ENCODE data around the gene PPTC7.
A peak's percentile ranks its signal among the peaks of the same experiment; 100 is the strongest.
"Not testable (repeated sequence)": the region's sequence is repeated elsewhere in the genome, so short reads cannot be mapped to it uniquely, and the experiment has no call there.

The PPTC7 gene, protein sequence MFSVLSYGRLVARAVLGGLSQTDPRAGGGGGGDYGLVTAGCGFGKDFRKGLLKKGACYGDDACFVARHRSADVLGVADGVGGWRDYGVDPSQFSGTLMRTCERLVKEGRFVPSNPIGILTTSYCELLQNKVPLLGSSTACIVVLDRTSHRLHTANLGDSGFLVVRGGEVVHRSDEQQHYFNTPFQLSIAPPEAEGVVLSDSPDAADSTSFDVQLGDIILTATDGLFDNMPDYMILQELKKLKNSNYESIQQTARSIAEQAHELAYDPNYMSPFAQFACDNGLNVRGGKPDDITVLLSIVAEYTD

DNA sequence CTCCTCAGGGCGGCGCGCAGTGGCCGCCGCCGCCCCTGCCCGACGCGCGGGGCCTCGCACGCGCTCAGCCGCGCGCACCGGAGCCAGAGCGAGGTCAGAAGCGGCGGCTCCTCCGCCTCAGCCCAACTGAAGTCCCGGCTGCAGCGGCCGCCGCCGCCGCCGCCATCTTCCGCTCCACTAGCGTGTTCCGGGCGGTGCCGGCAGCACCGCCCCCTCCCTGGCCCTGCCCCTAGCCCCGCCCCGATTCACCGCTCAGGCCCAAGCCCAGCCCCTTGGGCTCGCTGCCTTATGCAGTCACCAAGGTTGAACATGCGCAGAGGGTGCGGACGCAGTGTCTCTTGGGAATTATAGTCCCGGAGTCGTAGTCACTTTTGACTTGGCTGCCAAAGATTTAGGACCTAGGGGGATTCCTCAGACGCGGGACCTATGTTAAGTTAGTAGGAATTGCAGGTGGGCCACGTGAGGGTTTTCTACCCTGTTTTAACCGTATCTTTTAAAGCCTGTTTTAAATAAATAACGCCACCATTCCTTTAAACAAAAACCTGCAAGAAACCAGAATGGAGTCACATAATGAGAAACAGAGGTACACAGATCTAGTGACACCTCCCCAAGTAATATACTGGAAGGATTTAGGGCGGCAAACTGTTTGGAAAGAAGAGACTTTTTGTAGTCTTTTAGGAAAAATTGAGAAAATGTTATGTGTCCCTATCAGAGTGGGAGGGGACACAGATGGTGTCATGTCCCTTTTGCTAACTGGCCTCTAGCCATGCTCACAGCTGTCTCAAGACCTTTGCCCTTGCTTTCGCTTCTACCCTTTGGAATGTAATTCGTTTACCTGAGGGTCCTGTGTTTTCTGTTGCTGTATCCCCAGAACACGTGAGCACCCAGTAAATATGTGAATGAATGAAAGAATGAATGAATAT is at the start of gene PPTC7:
Gene PPTC7, minus strand, starts transcription at position 182 of the 923 bp plus-strand sequence. CDS start 287 bp downstream, outside the sequence.
- DNase-seq, result peak; percentile 85

DNA sequence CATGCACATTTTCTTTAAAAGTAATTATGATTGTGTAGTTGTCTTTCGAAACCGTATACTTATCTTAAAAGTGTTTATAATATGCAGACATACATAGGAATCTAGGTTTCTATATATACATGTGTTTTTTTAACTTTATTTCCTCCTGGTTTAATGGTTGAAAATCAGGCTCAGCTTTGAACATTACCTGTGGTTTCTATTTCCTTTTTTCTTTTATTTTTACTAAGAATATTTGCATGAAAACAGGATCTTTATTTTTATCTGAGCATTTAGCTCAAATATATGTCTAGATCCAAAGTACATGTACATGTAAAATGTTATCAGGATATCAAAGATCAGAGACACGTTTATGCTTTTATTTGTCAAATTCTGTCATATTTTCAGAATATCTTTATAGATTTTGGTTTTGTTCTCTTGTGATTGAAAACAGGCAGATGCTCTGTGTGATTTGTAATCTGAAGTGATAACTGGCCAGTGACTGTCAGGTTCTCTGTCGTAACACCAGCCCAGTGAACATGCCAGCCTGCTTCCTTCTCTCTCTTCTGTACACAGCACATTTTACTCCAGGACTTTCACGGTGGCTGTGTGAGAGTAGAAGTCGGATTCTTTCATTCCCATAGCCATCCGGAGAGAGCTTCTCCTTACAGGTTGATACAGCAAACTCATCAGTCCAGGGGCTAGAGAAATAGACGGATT is 44.5 kb upstream of the PPTC7 start:
- DNase-seq, result no peak

DNA sequence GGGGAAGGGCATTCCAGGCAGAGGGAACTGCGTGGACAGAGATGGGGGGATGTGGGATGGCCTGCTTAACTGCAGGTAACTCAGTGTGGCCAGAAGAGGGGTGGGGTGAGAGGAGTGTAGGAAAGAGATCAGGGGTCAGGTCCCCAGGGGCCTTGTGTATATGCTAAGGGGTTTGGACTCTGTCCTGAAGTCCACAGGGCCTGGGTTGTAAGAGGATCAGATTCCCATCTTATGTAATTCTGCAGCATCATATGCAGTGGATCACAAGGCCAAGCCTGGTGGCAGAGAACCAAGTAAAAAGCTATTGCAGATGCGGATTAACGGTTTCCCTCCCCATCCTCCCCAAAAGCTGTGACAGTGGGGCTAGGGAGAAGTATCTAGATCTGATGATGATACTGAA is 39.5 kb upstream of the PPTC7 start:
- no peak for DNase-seq

DNA sequence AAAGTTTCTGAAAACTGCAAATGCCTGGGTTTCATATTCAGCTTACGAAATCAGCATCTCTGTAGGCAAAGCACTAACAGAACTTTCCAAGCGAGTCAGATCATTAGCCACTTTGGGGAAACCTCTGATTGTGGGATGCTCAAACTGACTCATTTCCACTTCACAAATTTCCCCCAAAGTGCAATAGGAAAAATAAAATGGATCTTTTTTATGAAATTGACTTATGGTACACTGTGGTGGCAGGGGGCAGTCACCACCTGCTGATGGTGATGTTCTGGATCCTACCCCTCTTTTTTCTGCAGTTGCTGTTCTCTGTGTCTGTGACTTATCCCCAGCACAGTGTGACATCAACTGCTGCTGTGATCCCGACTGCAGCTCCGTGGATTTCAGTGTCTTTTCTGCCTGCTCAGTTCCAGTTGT is 36.4 kb upstream of the PPTC7 start:
- DNase-seq, result no peak

DNA sequence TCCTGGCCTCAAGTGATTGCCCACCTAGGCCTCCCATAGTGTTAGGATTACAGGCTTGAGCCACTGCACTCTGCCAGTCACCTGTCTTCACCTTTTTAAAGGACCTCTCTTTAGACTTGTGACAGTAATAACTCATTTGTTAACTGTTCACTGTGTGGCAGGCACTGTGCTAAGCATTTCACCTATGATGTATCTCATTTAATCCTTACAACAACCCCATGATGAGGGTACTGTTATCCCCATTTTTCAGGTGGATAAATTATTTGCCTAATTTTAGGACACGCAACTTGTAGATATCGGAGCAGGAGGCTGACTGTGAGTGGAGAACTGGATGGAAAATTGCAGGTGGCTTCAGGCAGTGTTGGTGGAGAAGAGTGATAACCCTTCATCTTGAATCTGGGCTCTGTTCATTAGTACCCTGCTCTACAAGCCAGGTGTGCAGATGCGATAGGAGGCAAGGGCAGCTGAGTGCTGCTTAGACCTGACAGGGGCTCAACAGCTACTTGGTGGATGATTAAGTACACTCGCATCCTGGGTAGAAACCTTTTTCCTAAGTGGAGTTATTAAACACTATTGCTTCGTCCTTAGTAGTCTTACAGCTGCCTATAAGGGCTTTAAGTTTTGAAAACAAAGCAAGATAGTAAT is 33.5 kb upstream of the PPTC7 start:
- DNase-seq, result no peak

DNA sequence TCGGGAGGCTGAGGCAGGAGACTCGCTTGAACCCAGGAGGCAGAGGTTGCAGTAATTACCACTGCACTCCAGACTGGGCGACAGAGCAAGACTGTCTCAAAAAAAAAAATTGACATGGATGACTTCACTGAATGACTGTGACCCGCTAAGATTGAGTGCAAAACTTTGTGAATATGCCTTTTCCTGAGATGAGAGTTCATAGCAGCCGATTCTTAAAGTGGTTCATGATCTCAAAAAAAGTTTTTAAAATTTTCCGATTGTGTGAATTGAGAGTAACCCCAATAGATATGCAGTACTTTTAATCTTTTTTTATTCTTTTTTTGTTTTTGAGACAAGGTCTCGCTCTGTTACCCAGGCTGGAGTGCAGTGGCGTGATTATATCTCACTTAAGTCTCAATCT is 32.1 kb upstream of the PPTC7 start:
- DNase-seq, result no peak

DNA sequence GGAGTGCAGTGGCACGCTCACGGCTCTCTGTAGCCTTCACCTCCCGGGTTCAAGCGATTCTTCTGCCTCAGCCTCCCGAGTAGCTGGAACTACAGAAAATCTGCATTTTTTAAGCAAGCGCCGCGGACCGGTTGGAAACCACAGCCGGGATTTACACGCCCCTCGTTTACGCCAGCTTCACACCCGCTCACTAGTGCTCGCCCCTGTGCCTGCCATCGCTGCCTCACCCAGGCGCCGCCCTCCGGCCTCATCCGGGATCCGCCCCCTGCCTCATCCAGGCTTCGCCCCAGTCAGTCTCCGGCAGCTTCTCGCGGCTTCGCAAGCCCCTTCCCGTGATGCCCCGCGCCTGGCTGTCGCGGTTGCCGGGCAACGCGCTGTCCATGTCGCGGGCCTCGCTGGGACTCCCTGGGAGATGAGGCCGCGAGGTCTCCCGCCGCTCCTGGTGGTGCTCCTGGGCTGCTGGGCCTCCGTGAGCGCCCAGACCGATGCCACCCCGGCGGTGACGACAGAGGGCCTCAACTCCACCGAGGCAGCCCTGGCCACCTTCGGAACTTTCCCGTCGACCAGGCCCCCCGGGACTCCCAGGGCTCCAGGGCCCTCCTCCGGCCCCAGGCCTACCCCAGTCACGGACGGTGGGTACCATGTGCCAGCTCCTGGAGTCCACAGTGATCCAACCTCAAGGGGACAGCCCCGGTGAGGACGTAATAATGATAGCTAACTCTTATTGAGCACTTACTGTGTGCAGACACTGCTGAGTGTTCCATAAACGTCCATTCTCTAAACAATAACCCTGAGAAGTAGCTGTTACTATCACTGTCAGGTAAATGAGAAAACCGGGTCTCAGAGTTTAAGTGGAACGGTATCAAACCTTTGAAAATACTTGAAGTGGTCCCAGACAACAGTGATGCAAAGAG is 30.9 kb upstream of the PPTC7 start, which contains the start of gene TCTN1:
Gene TCTN1, plus strand, starts transcription at position 359 of the 914 bp plus-strand sequence. Its CDS starts 54 bp downstream, at position 413.
- DNase-seq, result peak; percentile 97

DNA sequence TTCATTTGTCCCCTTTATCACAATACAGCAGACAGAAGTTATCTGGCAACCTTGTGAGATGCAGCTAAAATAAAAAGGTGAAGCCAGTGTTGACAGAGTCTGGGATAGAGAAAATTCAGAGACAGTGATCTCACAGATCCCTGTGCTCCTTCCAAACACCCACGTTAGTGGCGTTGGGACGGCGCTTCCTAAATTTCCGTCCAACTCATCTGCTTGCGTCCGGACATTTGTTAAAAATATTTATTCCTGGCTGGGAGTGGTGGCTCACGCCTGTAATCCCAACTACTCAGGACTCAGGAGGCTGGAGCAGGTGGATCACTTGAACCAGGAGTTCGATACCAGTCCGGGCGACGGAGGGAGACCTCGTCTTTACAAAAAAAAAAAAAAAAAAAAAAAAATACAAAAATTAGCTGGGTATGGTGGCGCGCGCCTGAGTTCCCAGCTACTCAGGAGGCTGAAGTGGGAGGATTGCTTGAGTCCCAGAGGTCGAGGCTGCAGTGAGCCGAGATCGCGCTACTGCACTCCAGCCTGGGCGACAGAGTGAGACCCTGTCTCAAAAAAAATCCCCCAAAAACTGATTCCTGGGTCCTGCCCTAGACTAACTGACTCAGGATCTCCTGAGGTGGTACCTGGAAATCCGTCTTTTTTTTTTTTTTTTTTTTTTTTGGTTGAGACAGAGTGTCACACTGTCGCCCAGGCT is 30.1 kb upstream of the PPTC7 start:
- DNase-seq, result no peak

DNA sequence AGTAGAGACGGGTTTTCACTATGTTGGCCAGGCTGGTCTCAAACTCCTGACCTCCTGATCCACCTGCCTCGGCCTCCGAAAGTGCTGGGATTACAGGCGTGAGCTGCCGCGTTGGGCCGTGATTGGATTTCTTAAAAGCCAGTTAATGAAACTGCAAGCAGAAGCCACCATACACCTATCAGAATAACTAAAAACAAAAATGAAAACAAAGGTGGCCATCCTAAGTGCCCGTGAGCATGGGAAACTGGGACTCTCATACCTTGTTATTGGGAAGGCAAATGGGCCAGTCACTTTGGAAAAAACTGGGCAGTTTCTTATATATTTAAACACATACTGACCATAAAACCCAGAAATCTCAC is 23.1 kb upstream of the PPTC7 start:
- no peak for DNase-seq

DNA sequence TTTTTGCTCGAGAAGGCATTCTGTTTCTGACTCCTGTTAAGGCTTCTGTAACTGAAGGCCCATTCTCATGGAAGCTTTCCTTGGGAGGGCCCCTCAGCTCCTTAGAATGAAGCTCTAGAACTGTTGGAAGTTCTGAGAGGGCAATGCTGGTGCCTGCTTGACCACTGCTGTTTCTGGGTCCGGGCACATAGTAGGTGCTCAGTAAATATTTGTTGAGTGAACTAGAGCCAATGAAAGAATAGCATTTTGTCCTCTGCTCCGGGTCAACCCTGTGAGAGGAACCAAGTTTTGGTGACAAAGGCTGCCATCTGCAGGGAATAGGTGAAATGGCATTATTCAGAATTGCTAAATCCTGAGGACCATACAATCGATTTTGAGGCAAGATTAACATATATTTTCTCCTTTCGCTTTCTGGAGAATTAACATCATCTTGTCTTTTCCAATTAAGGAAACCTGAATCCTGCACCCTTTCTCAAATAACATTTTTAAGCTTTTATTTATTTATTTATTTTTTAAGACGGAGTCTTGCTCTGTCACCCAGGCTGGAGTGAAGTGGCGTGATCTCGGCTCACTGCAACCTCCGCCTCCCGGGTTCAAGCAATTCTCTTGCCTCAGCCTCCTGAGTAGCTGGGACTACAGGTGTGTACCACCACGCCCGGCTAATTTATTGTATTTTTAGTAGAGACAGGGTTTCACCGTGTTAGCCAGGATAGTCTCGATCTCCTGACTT is 19.1 kb upstream of the PPTC7 start:
- DNase-seq, result peak; percentile 65

DNA sequence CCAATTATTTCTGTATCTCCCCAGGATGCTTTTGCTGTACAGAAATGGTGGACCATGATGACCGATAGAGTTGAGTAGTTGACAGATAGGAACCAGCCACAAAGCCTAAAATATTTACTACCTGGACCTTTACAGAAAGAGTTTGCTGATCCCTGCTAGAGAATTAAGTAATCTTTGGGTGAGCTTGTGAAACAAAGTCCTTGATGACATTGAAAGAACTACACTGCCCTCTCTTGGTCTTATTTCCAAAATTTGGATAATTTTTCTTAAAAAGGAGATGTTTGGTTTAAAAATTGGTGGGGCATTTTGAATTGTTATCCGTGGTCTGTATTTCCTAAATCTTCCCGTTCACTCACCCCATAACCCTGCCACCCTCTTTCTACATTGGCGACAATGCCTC is 17.1 kb upstream of the PPTC7 start:
- no peak for DNase-seq

DNA sequence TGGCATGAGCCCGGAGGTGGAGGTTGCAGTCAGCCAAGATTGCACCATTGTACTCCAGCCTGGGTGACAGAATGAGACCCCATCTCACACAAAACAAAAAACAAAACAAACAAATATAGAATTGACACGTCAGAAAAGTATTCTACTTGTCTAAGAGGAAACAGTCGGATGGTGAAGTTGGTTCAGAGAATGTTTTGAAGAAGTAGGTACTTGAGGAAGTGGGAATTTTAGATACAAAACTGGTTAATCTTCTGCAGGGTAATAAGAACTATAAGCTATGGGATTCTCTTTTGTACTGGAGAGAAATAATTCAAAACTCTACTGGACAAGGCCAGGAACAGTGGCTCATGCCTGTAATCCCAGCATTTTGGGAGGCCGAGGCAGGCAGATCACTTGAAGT is 16.2 kb upstream of the PPTC7 start:
- no peak for DNase-seq

DNA sequence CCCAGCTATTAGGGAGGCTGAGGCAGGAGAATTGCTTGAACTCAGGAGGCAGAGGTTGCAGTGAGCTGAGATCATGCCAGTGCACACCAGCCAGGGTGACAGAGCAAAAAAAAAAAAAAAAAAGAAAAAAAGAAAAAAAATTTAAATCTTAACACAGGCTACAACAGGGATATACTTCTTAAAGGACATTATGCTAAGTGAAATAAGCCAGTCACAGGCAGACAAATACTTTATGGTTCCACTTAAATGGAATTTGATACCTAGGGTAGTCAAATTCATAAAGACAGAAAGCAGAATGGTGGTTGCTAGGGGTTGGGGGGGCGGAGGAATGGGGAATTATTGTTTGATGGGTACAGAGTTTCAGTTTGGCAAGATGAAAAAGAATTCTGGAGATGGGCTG is 14.8 kb upstream of the PPTC7 start:
- DNase-seq, result no peak

DNA sequence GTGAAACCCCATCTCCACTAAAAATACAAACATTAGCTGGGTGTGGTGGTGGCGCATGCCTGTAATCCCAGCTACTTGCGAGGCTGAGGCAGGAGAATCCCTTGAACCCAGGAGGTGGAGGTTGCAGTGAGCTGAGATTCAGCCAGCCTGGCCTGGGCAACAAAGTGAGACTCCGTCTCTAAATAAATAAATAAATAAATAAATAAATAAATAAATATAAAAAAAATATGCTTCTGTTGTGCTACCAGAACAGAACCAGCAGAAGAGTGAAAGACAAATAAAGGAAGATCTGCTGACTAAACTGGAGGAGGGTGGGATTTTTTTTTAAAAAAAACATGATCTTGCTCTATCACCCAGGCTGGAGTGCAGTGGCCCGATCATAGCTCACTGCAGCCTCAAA is 9.8 kb upstream of the PPTC7 start:
- not testable (repeated sequence) for DNase-seq

DNA sequence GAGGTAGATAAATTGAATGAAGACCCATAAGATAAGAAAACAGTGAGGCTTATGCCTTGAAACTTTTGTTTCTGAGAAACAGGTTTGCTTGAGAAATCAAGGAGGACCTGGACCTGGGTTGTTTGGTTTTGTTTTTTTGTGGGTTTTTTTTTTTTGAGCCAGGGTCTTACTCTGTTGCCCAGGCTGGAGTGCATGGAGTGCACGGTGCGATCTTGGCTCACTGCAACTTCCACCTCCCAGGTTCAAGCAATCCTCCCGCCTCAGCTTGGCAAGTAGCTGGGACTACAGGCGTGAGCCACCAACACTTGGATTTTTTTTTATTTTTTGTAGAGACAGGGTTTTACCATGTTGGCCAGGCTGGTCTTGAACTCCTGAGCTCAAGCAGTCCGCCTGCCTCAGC is 9.0 kb upstream of the PPTC7 start:
- no peak for DNase-seq

DNA sequence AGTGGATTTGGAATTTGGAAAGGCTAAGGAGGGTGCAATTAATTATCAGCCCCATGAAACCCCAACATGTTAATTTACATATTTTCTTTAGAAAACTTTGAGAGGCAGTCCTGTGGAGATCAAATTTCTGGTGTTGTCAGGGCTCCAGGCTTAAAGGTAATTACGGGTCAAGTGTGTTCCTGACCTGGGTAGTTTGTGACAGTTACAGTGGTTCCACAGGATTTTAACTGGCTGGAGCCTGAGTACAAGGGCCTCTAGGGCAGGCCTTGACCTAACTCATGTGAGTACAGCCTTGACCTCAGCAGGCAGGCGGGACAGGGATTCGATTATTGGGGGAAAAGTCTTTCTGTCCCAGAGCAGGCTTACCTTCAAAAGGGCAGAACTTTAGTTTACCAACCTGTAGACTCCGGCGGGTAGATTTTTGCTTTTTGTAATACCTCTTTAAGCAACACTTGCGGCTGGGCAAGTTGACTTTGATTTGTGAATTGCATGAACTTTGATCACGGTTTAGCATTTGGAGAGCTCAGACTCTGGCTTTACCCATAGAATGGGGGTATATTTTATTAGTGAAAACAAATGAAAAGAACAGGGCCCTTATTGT is 8.4 kb upstream of the PPTC7 start:
- peak; percentile 27 for DNase-seq

DNA sequence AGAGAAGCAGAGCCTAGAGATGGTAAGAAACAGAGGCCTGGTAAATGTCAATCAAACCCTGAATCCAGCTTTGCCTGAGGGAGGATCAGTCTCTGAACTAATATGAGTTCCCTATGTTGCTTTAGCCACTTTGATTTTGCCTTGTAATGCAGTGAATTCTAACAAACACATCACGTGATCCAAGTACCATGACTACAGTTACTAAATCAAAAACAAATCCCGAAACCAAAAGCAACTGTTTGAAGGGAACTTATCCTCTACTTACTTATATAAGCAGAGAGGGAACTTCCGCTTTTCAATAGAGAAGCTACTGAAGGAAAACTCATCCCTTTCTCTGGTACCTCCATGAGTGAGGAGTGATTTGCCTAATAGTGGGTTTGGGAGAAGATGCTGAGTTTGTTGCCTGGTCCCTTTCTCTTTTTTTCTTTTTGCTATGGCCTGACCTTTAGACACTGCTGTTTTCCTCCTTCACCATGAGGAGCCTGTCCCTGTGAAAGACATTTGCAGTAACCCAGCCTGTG is 7.7 kb upstream of the PPTC7 start:
- no peak for DNase-seq

DNA sequence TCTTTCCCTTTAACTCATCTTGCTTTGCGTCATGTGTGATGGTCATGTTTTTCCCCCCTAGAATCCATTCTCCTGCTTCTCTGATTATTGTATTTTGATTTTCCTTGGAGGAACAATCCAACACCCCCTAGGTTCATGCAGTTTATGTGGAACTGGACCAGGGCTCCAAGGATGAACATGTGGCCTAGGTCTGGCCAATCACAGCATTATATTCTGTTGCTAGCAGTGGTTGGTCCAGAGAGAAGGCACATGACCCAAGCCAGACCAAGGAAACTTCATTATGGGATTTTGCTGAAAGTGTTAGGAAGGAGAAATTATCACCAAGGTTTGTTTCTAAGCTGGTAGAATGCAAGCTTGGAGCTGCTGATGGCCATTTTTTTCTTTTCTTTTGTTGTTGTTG is 6.9 kb upstream of the PPTC7 start:
- DNase-seq, result no peak

DNA sequence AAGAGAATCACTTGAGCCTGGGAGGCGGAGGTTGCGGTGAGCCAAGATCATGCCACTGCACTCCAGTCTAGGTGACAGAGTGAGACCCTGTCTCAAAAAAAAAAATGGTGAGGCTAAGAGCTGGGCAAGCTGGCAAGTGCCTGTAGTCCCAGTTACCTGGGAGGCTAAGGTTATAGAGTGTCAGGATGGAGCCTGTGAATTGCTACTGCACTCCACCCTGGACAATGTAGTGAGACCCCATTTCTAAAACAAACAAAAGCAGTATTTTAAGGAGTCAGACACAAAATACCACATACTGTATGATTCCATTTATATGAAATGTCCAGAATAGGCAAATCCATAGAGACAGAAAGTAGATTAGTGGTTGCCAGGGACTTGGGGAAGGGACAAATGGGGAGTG is 4.0 kb upstream of the PPTC7 start:
- DNase-seq, result not testable (repeated sequence)

All from NCI-H510A treated with DMSO at 0.1 percent for 48 hours (cell line).